Suprapubic skin (tissue), 4 donors: ENCODE results near the gene RPRM. TPM values are rescaled to one million over a fixed set of nuclear protein-coding genes. Genes with fewer than 3 reads are reported as not detected.
"Not testable (repeated sequence)": the region's sequence is repeated elsewhere in the genome, so short reads cannot be mapped to it uniquely, and the experiment has no call there.

Source experiments
- DNase-seq, 2 donors: peaks; one replicate each; pipeline ENCODE4 v3.0.0-alpha.2; 2019; ENCODE audit warnings: low spot score in 2 of 2
- H3K27ac ChIP-seq: fragments of 200-600 bp; sonication (generic); one replicate; pipeline ENCODE4 v1.5.1; 2019
- H3K27me3 ChIP-seq: fragments of 200-600 bp; sonication (generic); one replicate; pipeline ENCODE4 v1.5.1; 2019
- H3K36me3 ChIP-seq: fragments of 200-600 bp; sonication (generic); one replicate; pipeline ENCODE4 v1.5.1; 2019
- H3K4me1 ChIP-seq: fragments of 200-600 bp; sonication (generic); one replicate; pipeline ENCODE4 v1.5.1; 2019
- H3K4me3 ChIP-seq: fragments of 200-600 bp; sonication (generic); one replicate; pipeline ENCODE4 v1.5.1; 2019; ENCODE audit warnings: mild to moderate bottlenecking
- H3K9me3 ChIP-seq: fragments of 200-600 bp; sonication (generic); one replicate; pipeline ENCODE4 v1.5.1; 2019
- CTCF ChIP-seq, 2 donors: fragments of 200-600 bp in 1 of 2; fragments of 450-650 bp in 1 of 2; sonication (generic) in 1 of 2; IDR thresholded peaks; one replicate each; pipeline ENCODE4 v1.5.1; 2016 to 2019; ENCODE audit warnings: antibody characterized with exemption in 2 of 2, mild to moderate bottlenecking in 1 of 2, moderate library complexity in 1 of 2
- EP300 ChIP-seq: sonication (generic); formaldehyde crosslinking; IDR thresholded peaks from one replicate; pipeline ENCODE4 v1.6.1; 2017; ENCODE audit warnings: antibody characterized with exemption
- POLR2A ChIP-seq, 2 donors: fragments of 450-650 bp; IDR thresholded peaks; one replicate each; pipeline ENCODE4 v1.6.1; 2017; ENCODE audit warnings: antibody characterized with exemption in 2 of 2, mild to moderate bottlenecking in 2 of 2, moderate library complexity in 2 of 2
- POLR2AphosphoS5 ChIP-seq, 3 donors: sonication (generic); formaldehyde crosslinking; IDR thresholded peaks; one replicate each; pipeline ENCODE4 v1.6.1; 2017; ENCODE audit warnings: antibody characterized with exemption in 3 of 3
- whole genome bisulfite sequencing: methylation state at CpG from one replicate; pipeline ENCODE4 v1.1.5; 2018; 5-methylcytosine and 5-hydroxymethylcytosine counted together
- total RNA-seq, 4 donors: library from RNA; depleted of rRNA; stranded (reverse); fragments of >200 nt; gene quantifications; one replicate each; pipeline ENCODE4 v1.1.0, GENCODE V29; 2016

RPRM gene
- 1 to 10 TPM in 1 of 4 donors, not detected in 3; 1.5 TPM for total RNA-seq

DNA sequence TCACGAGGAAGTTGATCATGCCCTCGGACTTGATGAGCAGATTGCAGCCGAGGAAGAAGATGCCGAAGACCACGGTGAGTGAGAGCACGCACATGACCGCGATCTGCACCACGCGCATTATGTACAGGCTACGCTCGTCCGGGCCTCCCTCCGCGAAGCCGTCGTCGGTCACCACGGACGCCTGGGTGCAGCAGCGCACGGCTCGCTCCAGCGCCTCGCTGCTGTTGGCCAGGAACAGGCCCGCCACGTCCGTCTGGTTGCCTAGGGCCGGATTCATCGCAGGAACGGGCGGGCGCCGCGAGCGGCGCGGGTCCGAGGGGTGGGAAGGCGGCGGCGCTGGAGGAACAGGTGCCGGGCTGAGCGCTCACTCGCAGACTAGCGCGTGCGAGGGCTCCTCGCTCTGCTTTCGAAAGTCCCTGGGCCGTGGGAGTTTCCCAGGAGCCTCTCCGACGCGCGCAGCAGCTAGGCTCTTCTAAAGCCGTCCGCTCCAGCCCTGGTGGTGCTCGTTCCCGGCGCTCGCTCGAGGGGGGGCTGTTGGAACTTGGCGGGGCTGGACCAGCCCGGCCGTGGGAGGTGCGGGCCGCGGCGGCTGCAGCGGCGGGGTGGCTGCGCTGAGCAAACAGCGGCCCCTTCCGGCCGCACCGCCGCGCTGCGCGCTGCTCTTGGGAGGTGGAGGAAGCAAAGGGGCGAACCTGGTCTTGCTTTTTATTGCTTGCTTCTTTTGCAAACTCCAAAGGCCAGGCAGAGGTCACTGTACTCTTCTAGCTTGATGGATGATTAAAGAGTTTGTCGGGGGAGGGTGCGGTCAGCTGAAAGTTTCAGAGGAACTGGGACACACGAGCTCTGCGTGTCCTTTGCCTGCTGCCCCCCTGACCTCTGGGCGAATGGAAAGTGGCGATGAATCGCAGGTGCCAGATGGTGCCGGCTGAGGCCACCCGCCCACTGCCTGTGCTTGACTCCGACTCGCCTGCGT is at the start of gene RPRM:
Gene RPRM, minus strand, starts transcription at position 474 of the 973 bp plus-strand sequence. Its CDS starts 197 bp downstream, at position 277.
- WGBS, result under 1% methylated on average over 13 of the region's 93 CpGs
- H3K4me1 ChIP-seq, result peaks cover 32% of the 10 kb centered on the region
- no peak for TF ChIP-seq POLR2AphosphoS5 (IDR thresholded peaks at IDR 0.05)
- peak; percentile 45 to 94 for TF ChIP-seq CTCF (IDR thresholded peaks at IDR 0.05)
- TF ChIP-seq POLR2A (IDR thresholded peaks at IDR 0.05), result no peak
- peaks cover 36% of the 10 kb centered on the region for H3K27me3 ChIP-seq
- peak within 1 kb of the TSS; percentile 61 for H3K4me3 ChIP-seq
- no peaks in the 10 kb centered on the region for H3K36me3 ChIP-seq
- H3K27ac ChIP-seq, result no peak within 1 kb of the TSS
- DNase-seq, result peak; percentile 74 to 81
- no peaks in the 10 kb centered on the region for H3K9me3 ChIP-seq

GRCh38 chr2:153519257-153519875 is 40.8 kb upstream of the RPRM start:
- Histone ChIP-seq H3K36me3 (no peaks in the 10 kb centered on the region), H3K27ac (no peak overlapping the region), H3K9me3 (no peaks in the 10 kb centered on the region), H3K4me1 (no peaks in the 10 kb centered on the region), H3K4me3 (no peak overlapping the region), H3K27me3 (no peaks in the 10 kb centered on the region)
- 0% methylated on average over 1 of the region's 1 CpG for WGBS
- TF ChIP-seq POLR2AphosphoS5 (IDR thresholded peaks at IDR 0.05), result no peak
- TF ChIP-seq EP300, result no peak
- no peak for TF ChIP-seq POLR2A (IDR thresholded peaks at IDR 0.05)
- TF ChIP-seq CTCF (IDR thresholded peaks at IDR 0.05), result peak; percentile 13 to 55
- no peak for DNase-seq

DNA sequence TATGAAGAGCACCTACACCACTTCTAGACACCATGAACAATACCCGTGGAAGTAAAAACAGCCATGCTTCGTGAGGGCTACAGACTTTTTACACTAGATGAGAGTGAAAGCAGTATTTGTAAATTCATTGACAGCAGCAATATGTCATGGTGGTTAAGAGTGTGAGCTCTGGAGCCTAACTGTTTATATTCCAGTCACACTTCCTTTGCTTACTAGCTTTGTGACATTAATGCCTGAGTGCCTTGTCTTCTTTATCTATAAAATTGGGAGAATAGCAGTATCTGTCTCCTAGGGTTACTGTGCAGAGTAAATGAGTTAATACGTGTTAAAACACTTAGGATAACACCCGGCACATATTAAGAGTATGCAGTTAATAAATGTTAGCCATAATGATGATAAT is 33.8 kb upstream of the RPRM start:
- DNase-seq, result no peak
- Histone ChIP-seq H3K27me3 (no peaks in the 10 kb centered on the region), H3K4me1 (no peaks in the 10 kb centered on the region), H3K27ac (no peak overlapping the region), H3K9me3 (no peaks in the 10 kb centered on the region), H3K36me3 (no peaks in the 10 kb centered on the region), H3K4me3 (no peak overlapping the region)
- 68% methylated on average over 4 of the region's 4 CpGs for WGBS
- TF ChIP-seq POLR2A (IDR thresholded peaks at IDR 0.05) (no peak), EP300 (no peak), POLR2AphosphoS5 (IDR thresholded peaks at IDR 0.05) (no peak), CTCF (IDR thresholded peaks at IDR 0.05) (no peak)

GRCh38 chr2:153510996-153511395 is 32.4 kb upstream of the RPRM start:
- Histone ChIP-seq H3K9me3 (no peaks in the 10 kb centered on the region), H3K4me3 (no peak overlapping the region), H3K27me3 (no peaks in the 10 kb centered on the region), H3K27ac (no peak overlapping the region), H3K36me3 (no peaks in the 10 kb centered on the region), H3K4me1 (no peaks in the 10 kb centered on the region)
- no peak for DNase-seq
- 82% methylated on average over 4 of the region's 4 CpGs for whole genome bisulfite sequencing
- TF ChIP-seq EP300 (no peak), CTCF (IDR thresholded peaks at IDR 0.05) (no peak), POLR2AphosphoS5 (IDR thresholded peaks at IDR 0.05) (no peak), POLR2A (IDR thresholded peaks at IDR 0.05) (no peak)

- no peak for DNase-seq
- TF ChIP-seq POLR2AphosphoS5 (IDR thresholded peaks at IDR 0.05), result no peak
- no peak for TF ChIP-seq POLR2A (IDR thresholded peaks at IDR 0.05)
- TF ChIP-seq CTCF (IDR thresholded peaks at IDR 0.05), result no peak
- TF ChIP-seq EP300, result no peak
- H3K27ac ChIP-seq, result no peak overlapping the region
- H3K4me3 ChIP-seq, result no peak overlapping the region
- H3K9me3 ChIP-seq, result no peaks in the 10 kb centered on the region
- no peaks in the 10 kb centered on the region for H3K4me1 ChIP-seq
- H3K36me3 ChIP-seq, result no peaks in the 10 kb centered on the region
- H3K27me3 ChIP-seq, result no peaks in the 10 kb centered on the region
- 84% methylated on average over 15 of the region's 15 CpGs for WGBS
Observed at GRCh38 chr2:153509133-153509532, 30.6 kb upstream of the RPRM start.

GRCh38 chr2:153506499-153506898 is 27.9 kb upstream of the RPRM start:
- not testable (repeated sequence) for H3K4me3 ChIP-seq, H3K9me3 ChIP-seq, H3K4me1 ChIP-seq, DNase-seq, H3K27ac ChIP-seq, H3K27me3 ChIP-seq, H3K36me3 ChIP-seq
